ENCODE results near the gene HSCB.

GRCh38 chr22:28702891-28703290 is 38.9 kb upstream of the HSCB start:
- no peak for TF ChIP-seq CTCF (IDR thresholded peaks at IDR 0.05; ENCODE audit: poor library complexity, severe bottlenecking)
- TF ChIP-seq, protein P1, sequence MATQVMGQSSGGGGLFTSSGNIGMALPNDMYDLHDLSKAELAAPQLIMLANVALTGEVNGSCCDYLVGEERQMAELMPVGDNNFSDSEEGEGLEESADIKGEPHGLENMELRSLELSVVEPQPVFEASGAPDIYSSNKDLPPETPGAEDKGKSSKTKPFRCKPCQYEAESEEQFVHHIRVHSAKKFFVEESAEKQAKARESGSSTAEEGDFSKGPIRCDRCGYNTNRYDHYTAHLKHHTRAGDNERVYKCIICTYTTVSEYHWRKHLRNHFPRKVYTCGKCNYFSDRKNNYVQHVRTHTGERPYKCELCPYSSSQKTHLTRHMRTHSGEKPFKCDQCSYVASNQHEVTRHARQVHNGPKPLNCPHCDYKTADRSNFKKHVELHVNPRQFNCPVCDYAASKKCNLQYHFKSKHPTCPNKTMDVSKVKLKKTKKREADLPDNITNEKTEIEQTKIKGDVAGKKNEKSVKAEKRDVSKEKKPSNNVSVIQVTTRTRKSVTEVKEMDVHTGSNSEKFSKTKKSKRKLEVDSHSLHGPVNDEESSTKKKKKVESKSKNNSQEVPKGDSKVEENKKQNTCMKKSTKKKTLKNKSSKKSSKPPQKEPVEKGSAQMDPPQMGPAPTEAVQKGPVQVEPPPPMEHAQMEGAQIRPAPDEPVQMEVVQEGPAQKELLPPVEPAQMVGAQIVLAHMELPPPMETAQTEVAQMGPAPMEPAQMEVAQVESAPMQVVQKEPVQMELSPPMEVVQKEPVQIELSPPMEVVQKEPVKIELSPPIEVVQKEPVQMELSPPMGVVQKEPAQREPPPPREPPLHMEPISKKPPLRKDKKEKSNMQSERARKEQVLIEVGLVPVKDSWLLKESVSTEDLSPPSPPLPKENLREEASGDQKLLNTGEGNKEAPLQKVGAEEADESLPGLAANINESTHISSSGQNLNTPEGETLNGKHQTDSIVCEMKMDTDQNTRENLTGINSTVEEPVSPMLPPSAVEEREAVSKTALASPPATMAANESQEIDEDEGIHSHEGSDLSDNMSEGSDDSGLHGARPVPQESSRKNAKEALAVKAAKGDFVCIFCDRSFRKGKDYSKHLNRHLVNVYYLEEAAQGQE (IDR thresholded peaks at IDR 0.05; ENCODE audit: borderline replicate concordance): no peak
- no peak for TF ChIP-seq MXI1 (conservative IDR thresholded peaks at IDR 0.05; ENCODE audit: poor library complexity, severe bottlenecking)

Measured in neural cell (in vitro differentiated cells).